ENCODE measurements around the gene DGKB.

Gene DGKB

GRCh38 chr7:14446219-14446618, 456.3 kb downstream of the DGKB start:
- DNase-seq, result no peak

GRCh38 chr7:14438366-14438765, 464.2 kb downstream of the DGKB start:
- DNase-seq, result no peak

GRCh38 chr7:14436878-14437277, 465.7 kb downstream of the DGKB start:
- no peak for DNase-seq

- no peak for DNase-seq
Measured at GRCh38 chr7:14432924-14433323, 469.6 kb downstream of the DGKB start.

- no peak for DNase-seq
Measured at GRCh38 chr7:14430926-14431325, 471.6 kb downstream of the DGKB start.

GRCh38 chr7:14425559-14425958, 477.0 kb downstream of the DGKB start:
- DNase-seq, result no peak

- DNase-seq, result no peak
Measured at GRCh38 chr7:14424675-14425074, 477.9 kb downstream of the DGKB start.

GRCh38 chr7:14420768-14421167, 481.8 kb downstream of the DGKB start:
- no peak for DNase-seq

- no peak for DNase-seq
Measured at GRCh38 chr7:14419531-14419930, 483.0 kb downstream of the DGKB start.

- no peak for DNase-seq
Measured at GRCh38 chr7:14418633-14419032, 483.9 kb downstream of the DGKB start.

GRCh38 chr7:14414274-14414986, 488.1 kb downstream of the DGKB start:
- DNase-seq, result no peak

GRCh38 chr7:14407246-14408015, 495.1 kb downstream of the DGKB start:
- no peak for DNase-seq

- DNase-seq, result no peak
Measured at GRCh38 chr7:14403587-14403986, 499.0 kb downstream of the DGKB start.

- DNase-seq, result no peak
Measured at GRCh38 chr7:14400271-14400670, 502.3 kb downstream of the DGKB start.

- no peak for DNase-seq
Measured at GRCh38 chr7:14398526-14398925, 504.0 kb downstream of the DGKB start.

GRCh38 chr7:14395860-14396259, 506.7 kb downstream of the DGKB start:
- no peak for DNase-seq

- DNase-seq, result no peak
Measured at GRCh38 chr7:14394786-14395185, 507.8 kb downstream of the DGKB start.

GRCh38 chr7:14389595-14389994, 513.0 kb downstream of the DGKB start:
- no peak for DNase-seq

- no peak for DNase-seq
Measured at GRCh38 chr7:14389181-14389591, 513.4 kb downstream of the DGKB start.

- DNase-seq, result no peak
Measured at GRCh38 chr7:14385074-14385473, 517.5 kb downstream of the DGKB start.

- DNase-seq, result no peak
Measured at GRCh38 chr7:14381936-14382335, 520.6 kb downstream of the DGKB start.

GRCh38 chr7:14381306-14381705, 521.2 kb downstream of the DGKB start:
- no peak for DNase-seq

GRCh38 chr7:14380881-14381280, 521.7 kb downstream of the DGKB start:
- DNase-seq, result no peak

GRCh38 chr7:14377646-14378266, 524.8 kb downstream of the DGKB start:
- no peak for DNase-seq
